GM19438 (cell line): ENCODE data around the gene CACNA1H.

ENCODE experiments used
- ATAC-seq: cut with Tn5 transposase; IDR thresholded peaks from one replicate; pipeline ENCODE4 v1.9.1; 2021; ENCODE audit warnings: low read depth; ENCODE audit not compliant: unreplicated experiment

CACNA1H gene

DNA sequence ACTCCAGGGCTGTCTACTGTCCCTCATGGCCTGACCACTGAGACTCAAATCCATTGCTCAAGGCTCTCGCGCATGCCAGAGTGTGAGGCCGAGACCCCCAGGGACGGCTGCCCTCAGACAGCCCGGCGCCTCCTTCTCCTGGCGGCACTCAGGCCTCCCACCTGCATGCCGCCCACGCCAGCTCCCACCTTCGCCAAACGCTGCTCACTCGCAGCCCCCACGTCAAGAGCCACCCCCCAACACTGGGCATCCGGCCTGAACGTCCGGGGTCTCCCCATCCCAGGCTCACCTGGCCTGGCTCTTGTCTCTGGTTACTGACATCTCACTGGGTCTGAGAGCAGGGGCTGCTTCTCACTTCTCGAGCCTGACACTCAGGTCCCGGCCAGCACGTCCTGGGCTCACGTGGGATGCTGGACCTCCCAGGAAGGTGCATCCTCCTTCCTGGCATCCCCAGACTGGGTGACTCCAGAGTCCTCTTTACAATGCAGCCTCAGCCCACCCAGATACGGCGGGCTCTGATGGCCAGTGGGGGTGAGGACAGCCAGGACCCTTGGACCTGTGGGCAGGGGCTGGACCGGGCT, 12.2 kb upstream of the CACNA1H start:
- ATAC-seq, result no peak

DNA sequence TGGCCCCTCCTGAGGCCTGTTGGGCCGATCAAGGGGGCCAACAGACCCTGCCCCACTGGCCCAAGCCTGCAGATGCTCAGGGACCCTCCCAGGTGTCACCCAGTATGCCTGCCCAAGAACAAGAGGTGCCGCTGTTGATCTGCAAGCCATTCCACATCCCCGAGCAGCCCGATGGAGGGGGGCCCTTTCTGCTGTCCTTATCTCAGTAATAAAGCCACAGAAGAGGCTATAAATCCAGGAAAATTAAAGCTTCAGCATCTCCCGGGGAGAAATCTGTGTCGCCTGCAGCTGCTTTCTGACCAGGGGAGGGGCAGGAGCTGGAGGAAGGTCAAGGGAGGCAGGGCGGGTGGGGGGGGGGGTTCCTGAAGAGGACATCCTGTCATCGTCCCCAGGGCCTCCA, 11.7 kb upstream of the CACNA1H start:
- ATAC-seq, result no peak

DNA sequence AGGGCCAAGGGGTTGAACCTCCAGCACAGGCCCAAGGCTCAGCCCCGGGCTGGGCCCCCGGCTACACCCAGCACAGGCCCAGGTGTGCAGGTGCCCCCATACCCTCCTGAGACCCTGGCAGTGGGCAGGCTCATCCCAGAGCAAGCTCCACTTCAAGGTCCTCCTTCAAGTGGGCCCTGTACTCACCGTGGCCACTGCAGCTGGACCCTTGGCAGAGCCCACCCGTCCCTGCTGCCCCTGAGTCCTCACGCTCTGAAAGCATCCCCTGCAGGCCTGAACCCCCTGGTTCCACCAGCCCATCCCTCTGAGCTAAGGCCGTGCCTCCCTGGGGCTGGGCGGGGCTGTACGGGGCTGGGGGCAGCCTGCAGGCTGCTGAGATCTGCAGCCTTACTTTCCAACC, 11.2 kb upstream of the CACNA1H start:
- no peak for ATAC-seq

DNA sequence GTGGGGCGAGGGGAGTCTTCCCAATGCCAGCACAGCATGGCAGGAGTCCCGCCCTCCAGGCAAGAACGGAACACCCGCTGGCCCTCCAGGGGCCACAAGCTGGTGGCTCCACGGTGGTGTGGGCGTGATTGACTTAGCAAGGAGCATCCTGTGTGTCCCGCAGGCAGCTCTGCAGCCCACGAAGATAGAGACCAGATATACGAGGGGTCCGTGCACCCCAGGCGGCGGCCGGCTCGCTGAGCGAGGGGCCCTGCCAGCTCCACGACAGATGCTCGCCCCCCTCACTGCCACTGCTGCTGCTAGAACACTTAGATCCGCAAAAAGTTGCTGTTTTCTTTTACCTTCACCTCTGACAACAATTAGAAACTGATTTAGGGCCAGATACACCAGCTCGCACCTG, 10.0 kb upstream of the CACNA1H start:
- no peak for ATAC-seq

DNA sequence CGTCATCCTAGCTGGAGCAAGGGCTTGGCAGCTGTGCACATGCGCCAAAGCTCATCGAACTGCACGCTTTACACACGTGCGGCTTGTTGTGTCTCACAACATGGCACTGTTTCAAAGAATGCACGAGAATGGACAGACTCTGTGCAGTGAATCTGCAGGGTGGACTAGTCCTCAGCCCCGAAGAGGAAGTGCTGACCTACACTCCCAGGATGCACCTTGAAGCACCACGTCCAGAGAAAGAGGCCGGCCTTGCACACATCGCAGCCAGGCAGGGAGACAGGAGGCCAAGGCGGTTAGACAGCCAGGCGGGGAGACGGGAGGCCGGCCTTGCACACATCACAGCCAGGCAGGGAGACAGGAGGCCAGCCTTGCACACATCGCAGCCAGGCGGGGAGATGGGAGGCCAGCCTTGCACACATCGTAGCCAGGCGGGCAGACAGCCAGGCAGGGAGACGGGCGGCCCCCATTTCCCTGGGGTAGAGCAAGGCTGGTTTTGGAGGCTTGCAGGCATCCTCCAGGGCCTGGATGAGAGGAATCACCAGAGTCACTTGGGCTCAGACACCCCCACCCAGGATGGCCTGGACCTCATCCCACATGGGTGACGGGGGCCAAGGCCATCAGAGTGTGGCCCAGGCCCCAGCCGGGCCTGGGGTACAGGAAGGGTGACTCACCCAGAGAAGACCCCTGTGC, 9.0 kb upstream of the CACNA1H start:
- no peak for ATAC-seq

DNA sequence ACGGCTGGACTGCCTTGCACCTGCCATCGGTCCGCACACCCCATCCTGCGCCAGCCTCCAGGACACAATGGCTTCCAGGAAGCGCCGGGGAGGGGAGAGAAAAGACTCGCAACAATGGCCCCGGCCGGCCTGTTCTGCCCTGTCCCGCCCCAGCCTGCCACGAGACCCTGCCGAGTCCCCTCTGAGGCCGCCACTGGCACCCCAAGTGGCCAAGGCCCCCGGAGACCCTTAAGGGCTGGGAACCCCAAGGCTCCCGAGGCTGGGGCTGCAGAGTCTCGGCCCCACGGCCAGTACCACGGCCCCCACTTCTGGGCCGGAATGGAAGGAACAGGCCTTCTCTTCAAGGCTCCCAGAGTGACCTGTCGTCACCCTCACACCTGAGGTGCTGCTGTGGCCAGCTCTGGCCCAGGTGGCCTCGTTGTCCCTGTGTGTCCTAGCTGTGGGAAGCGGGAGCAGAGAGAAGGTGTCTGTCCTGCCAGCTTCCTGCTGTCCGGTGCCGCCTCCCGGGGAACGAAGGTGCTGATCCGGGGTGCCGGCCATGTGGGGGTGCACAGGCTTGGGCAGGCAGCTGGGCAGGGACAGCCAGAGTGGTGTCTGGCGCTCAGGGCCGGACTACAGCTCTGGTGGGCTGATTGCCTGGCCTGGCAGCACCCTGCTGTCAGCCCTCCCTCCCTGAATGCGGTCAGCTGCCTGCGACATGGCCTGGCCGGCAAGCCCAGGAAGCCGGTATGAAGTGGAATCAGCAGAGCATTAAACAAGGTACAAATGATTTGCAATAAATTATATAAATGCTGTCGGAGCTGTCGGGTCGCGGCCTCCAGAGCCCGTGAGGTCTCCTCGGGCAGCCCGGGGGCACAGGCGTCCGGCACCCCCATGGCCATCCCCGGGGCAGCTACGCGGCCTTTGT, 8.2 kb upstream of the CACNA1H start:
- no peak for ATAC-seq

DNA sequence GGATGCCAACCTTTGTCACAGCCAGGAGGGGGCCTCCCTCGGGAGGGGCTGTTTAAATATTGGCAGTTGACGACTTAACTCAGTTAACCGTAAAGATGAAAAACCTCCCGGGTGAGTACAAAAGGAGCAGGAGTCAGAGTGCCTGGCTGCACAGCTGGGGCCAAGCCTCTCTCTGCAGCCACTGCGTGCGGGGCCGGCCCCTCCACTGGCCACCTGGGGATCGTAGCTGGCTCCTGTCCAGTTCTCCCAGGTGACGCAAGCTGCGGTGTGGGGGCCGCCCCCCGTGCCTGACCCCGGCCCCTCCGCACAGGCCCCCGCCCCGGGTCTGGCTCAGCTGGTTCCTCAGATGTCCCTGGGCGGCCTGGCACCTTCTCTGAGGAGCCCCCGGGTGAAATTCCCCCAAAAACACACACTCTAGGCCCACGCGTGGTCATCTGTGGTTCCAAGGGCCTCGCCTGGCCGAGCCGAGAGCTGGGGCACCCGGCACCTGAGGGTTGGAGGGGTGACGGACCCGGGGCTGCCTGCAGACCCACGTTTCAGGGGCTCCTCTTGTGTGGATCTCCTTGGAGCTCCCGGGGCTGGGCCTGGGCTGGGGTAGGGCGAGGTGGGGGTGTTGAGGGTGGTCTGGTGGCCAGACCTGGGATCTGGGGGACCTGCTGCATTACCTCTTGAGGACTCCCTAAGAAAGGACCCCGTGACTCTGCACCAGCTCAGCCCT, 7.4 kb upstream of the CACNA1H start:
- ATAC-seq, result no peak

DNA sequence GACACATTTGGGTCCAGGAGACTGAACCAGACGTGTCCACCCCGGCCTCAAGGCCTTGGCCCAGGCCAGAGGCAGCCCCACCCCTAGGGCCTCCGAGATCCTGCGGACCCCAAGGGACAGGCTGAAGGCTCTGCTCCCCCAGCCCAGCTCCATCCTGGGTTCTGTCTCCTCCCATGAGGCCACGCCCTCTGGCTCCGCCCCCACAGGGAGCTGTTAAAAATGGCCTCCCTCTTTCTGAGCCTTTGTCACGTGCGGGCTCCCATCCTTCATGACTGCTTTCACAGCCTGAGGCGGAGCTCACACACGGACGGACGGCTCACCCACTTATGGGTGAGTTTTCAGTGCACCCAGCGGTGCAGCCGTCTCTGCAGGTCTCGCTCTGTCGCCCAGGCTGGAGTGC, 6.5 kb upstream of the CACNA1H start:
- ATAC-seq, result no peak

DNA sequence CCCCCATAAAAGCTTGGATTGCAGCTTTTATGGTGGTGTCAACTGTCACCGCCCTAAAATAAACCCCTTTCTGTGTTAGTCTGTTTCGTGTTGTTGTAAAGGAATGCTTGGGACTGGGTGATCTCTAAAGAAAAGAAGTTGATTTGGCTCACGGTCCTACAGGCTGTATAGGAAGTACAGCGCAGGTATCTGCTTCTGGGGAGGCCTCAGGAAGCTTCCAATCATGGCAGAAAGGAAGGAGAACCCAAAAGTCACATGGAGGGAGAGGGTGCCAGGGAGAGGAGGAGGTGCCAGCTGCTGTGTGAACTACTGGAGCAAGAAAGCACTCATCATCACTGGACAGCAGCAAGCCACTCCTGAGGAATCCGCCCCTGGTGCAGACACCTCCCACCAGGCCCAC, 5.9 kb upstream of the CACNA1H start:
- no peak for ATAC-seq

DNA sequence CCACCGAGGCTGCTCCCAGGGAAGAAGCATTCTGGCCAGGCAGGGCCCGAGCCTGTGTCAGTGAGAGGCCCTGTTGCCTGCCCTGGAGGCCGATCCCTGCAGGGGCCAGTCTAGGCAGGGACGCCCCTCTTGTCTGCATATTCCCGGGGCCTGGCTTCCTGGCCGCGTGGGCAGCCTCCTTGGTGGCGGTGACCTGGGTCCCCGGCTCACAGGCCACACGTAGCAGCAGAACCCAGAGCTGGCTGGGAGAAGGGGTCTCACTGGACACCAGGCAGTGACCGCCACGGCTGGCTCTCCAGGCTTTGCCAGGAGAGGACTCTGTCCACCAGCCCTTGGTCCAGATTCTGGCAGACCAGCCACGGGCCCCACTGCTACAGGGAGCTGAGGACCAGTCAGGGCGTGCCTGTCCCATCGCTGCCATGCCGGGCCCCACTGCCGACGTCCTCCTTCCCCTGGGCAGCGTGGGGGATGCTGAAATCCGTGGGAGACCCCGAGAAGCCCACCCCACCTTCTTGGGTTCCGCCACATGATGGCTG, 3.7 kb upstream of the CACNA1H start:
- no peak for ATAC-seq

DNA sequence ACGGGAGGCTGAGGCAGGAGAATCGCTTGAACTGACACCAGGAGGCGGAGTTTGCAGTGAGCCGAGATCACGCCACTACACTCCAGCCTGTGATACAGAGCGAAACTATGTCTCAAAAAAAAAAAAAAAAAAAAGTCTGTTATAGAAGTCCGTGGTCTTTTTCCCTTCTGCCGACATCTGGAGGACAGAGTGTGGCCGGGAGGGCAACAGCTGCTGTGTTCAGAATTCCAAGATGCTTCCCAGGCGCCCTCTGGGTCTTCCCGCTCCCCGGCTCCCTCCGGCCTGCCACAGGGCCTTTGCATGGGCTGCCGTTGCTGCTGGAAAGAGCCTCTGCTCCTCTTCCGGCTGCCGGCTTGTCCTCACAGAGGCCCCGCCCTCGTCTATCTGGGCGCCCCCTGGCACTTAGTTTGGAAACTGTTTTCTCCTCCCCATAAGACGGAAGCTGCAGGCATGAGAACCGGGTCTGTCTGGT, 2.4 kb upstream of the CACNA1H start:
- no peak for ATAC-seq

DNA sequence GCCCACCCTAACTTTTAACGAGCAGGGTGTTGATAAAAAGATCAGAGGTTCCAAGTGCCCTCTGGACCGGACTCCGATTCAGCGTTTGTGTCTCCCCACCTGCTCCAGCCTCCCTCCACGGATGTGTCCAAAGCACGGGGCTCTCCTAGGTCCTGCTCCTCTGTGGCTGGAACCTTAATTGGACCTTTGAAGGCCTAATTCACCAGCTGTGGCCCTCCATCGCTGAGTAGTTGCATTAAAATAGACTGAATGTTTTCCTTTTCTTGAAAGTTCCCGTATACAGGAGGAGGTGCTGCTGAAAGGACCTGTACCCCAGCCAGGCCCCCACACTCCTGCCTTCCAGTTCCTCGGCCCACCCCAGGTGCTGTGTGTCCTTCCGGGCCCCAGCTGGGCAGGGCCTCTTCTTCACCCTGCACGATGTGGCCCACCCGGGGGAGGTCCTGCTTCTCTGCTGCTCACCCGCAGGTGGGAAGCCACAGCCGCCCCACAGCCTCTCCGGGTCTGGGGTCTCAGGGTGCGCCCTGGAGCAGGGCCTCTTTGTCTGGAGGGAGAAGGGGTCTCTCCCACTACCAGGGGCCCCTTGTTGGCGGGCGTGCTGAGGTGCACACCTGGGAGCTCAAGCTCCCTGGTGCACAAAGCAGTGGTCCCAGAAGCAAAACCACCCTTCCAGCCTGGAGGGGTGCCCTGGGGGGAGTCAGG, 1.3 kb upstream of the CACNA1H start:
- no peak for ATAC-seq

DNA sequence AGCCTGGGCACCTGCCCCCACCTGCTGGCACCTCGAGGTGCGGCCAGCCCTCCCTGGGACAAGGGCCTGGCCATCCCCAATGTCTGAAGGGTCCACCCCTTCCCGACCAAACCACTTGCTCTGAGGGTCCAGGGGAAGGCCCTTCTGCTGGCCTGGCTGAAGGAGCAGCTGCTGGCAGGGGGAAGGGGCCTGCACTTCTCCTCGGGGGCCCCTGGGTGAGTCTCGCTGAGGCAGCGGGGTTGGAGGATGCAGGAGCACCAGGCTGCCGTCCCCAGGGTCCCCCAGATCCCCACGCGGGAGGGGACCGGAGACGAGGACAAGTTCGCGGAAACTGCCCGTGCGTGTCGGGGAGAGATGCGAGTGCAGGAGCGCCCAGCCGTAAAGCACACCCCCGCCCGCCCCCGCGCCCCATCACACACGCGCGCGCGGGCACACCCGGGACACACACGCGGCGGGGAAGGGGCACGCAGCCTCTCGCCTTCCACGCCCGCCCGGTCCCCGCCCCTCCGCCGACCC, 725 bp upstream of the CACNA1H start:
- no peak for ATAC-seq

DNA sequence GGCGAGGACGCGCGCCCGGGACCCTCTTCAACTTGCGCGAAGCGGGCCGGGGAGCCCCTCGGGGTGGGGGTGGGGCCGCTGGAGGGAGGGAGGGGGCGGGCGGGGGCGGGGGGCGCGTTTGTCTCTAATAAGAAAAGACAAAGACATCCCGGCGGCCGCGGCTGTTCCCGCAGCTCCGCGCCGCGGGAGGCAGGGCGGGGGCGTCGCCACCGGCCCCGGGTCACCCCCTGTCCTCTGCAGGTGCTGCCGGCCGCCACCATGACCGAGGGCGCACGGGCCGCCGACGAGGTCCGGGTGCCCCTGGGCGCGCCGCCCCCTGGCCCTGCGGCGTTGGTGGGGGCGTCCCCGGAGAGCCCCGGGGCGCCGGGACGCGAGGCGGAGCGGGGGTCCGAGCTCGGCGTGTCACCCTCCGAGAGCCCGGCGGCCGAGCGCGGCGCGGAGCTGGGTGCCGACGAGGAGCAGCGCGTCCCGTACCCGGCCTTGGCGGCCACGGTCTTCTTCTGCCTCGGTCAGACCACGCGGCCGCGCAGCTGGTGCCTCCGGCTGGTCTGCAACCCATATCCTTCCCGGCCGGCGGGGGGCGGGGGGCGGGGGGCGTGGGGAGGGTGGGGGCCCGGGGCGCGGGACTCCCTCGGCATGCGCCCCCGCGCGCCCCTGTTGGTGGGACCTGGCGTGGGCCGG, 714 bp downstream of the CACNA1H start:
- no peak for ATAC-seq

DNA sequence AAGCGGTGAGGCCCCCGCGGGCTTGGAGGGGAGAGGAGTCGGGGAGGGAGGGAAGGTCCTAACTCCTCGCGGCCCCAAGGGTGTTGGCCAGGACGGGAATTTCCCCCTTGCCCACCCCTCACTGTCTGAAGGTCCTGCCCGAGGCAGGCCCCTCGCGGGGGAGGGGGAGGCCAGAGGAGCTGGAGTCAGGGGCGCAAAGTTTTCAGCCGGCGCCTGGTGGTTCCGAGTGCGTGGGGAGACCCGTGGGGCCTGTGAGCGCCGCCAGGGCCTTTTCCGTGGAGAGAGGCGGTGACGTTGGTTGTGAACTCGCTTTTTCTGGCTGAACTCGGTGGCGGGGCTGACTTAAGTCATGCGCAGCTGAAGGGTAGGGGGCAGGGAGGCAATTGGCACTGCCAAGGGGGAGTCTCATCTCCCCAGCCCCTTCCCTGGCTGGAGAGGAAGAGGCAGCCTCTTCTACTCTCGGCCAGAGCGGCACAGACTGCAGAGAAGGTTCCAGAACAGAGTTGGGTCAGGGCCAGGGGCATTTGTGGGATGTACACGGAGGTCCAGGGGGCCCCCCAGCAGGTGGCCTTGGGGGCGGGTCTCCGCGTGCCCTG, 1.5 kb downstream of the CACNA1H start:
- ATAC-seq, result no peak

DNA sequence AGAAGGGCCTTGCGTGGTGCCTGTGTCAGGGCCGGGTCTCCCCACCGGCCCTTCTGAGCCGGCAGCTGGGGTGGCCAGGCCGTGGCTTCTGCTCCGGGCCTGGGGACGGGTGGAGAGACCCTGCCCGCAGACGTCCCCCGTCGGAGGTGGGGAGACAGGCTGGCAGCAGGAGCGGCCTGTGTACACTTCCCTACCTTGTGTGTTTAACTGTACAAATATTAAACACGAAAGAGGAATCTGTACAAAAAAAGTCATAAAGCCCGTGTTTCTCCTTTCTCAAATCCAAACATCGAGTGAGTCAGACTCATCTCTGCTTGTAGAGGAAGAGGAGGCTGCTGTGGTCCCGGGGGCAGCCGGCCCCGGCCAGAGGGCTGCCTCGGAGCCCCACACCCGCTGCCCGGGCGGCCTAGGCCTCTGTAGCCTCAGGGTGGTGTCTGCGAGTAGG, 2.0 kb downstream of the CACNA1H start:
- ATAC-seq, result no peak

DNA sequence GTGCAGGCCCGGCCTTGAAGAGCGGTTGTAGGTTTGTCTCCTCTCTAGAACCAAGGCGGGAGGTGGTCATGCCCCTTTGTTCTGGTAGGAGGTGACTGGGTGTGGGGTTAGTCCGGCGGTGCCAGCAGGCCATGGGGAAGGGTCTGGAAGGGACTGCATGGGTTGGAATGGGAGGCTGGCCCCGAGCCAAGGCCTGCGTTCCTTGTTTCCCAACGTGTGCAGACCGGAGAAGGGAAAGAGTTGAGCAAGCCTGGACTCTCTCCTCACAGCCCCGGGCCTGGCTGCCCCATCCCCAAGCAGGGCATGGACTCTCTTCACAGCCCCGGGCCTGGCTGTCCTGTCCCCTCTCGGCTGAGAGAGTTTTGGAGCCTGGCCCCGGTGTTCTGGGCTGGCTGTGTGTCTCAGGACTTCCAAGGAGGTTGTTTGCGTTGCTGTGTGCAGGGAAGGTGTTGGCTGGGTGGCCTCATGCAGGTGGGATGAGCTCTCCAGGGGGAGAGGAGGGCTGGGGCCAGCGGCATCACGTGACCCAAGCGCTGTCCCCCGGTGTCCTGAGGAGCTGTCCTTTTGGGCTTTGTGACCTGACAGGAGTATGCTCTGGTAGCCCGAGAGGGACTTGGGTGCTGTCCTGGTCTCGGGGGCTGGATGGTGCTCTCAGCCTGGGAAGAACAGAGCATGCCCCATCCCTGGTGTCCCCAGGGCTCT, 2.6 kb downstream of the CACNA1H start:
- ATAC-seq, result no peak
